MCF 10A (cell line): ENCODE measurements around the gene PTPRCAP. TPM values are rescaled to one million over a fixed set of nuclear protein-coding genes. Genes with fewer than 3 reads are reported as not detected.

Experiments
- BruUV-seq: library from RNA; stranded (reverse); fragments of 400-500 nt; replicated peaks from 2 replicates; lab custom pipeline; 2021; lab: Mats Ljungman, UMichigan
- CTCF ChIA-PET: fragments of 300-600 bp; sonication (Branson Sonifier 250); formaldehyde crosslinking; extraction: SDS; loops from one replicate; lab custom pipeline; 2021; ENCODE audit warnings: antibody characterized with exemption, inconsistent platforms; lab: Yijun Ruan, JAX
- POLR2A ChIA-PET: fragments of 300-600, 350-650 bp; sonication (Branson Sonifier 250); formaldehyde crosslinking; extraction: SDS; loops from one replicate; lab custom pipeline; 2020; ENCODE audit warnings: antibody characterized with exemption, inconsistent platforms; lab: Yijun Ruan, JAX
- DNase-seq: peaks from one replicate; pipeline ENCODE4 v3.0.0-alpha.2; 2018; ENCODE audit not compliant: unreplicated experiment
- H3K27ac Mint-ChIP-seq: one replicate; pipeline ENCODE4 v1.8.0; 2022; ENCODE audit warnings: mild to moderate bottlenecking, low read depth, mixed read lengths; ENCODE audit not compliant: unreplicated experiment
- H3K27me3 Mint-ChIP-seq: one replicate; pipeline ENCODE4 v1.8.0; 2022; ENCODE audit warnings: mixed read lengths; ENCODE audit not compliant: insufficient read depth, unreplicated experiment
- H3K36me3 Mint-ChIP-seq: one replicate; pipeline ENCODE4 v1.8.0; 2022; ENCODE audit warnings: mild to moderate bottlenecking, moderate library complexity, mixed read lengths; ENCODE audit not compliant: insufficient read depth, unreplicated experiment
- H3K4me1 Mint-ChIP-seq: one replicate; pipeline ENCODE4 v1.8.0; 2022; ENCODE audit warnings: mixed read lengths; ENCODE audit not compliant: insufficient read depth, unreplicated experiment
- H3K4me3 Mint-ChIP-seq: one replicate; pipeline ENCODE4 v1.8.0; 2022; ENCODE audit warnings: mild to moderate bottlenecking, moderate library complexity, mixed read lengths; ENCODE audit not compliant: unreplicated experiment
- H3K9me3 Mint-ChIP-seq: one replicate; pipeline ENCODE4 v1.8.0; 2022; ENCODE audit warnings: mixed read lengths; ENCODE audit not compliant: unreplicated experiment
- intact Hi-C: fragments of 100-400 bp; cut with micrococcal nuclease; formaldehyde crosslinking; loops from 2 replicates; pipeline ENCODE4 v1.14.1; 2022
- total RNA-seq: library from RNA; stranded (reverse); gene quantifications from 2 replicates; pipeline ENCODE4 v1.2.3, GENCODE V29; 2022
- TF ChIP-seq, protein P1 (sequence below): fragments of 200-600 bp; IDR thresholded peaks from one replicate; pipeline ENCODE4 v1.8.0; 2022; ENCODE audit warnings: antibody characterized with exemption, mild to moderate bottlenecking; ENCODE audit not compliant: unreplicated experiment

The PTPRCAP gene
- total RNA-seq, 1 experiment from 2014 or later: 0.86 TPM

GRCh38 chr11:67423891-67424613 lies 13.4 kb downstream of the PTPRCAP start:
- Mint-ChIP-seq H3K4me3 (no peak overlapping the region), H3K4me1 (peaks cover 12% of the 10 kb centered on the region), H3K36me3 (peaks cover 9% of the 10 kb centered on the region), H3K27me3 (no peaks in the 10 kb centered on the region), H3K9me3 (no peaks in the 10 kb centered on the region), H3K27ac (no peak overlapping the region)
- no TSS peak for BruUV-seq
- CTCF ChIA-PET: interaction anchor here (0.6 kb wide), 1 partner anchor 19 kb away, joined by 3 read pairs; no protein-coding TSS in a partner anchor
- TF ChIP-seq, protein P1, sequence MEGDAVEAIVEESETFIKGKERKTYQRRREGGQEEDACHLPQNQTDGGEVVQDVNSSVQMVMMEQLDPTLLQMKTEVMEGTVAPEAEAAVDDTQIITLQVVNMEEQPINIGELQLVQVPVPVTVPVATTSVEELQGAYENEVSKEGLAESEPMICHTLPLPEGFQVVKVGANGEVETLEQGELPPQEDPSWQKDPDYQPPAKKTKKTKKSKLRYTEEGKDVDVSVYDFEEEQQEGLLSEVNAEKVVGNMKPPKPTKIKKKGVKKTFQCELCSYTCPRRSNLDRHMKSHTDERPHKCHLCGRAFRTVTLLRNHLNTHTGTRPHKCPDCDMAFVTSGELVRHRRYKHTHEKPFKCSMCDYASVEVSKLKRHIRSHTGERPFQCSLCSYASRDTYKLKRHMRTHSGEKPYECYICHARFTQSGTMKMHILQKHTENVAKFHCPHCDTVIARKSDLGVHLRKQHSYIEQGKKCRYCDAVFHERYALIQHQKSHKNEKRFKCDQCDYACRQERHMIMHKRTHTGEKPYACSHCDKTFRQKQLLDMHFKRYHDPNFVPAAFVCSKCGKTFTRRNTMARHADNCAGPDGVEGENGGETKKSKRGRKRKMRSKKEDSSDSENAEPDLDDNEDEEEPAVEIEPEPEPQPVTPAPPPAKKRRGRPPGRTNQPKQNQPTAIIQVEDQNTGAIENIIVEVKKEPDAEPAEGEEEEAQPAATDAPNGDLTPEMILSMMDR: no peak
- intact Hi-C loops: no loop called here
- no peak for DNase-seq
- POLR2A ChIA-PET: interaction anchor here (1.1 kb wide), 1 partner anchor 41 kb away, joined by 3 read pairs; no protein-coding TSS in a partner anchor

GRCh38 chr11:67423466-67423865 lies 14.0 kb downstream of the PTPRCAP start:
- ChIA-PET CTCF (interaction anchor here (0.6 kb wide), 1 partner anchor 19 kb away, joined by 3 read pairs; no protein-coding TSS in a partner anchor), POLR2A (interaction anchor here (0.6 to 1.2 kb wide), 3 partner anchors 23 to 41 kb away, joined by 3 read pairs; partner anchors contain the start of gene RAD9A)
- no peaks in the 10 kb centered on the region for H3K9me3 Mint-ChIP-seq
- TF ChIP-seq, protein P1: no peak
- no TSS peak for BruUV-seq
- intact Hi-C loops: no loop called here
- no peak for DNase-seq
- no peak overlapping the region for H3K4me3 Mint-ChIP-seq
- H3K36me3 Mint-ChIP-seq: peaks cover 3% of the 10 kb centered on the region
- no peak overlapping the region for H3K27ac Mint-ChIP-seq
- peaks cover 12% of the 10 kb centered on the region for H3K4me1 Mint-ChIP-seq
- no peaks in the 10 kb centered on the region for H3K27me3 Mint-ChIP-seq

- peaks cover 12% of the 10 kb centered on the region for H3K4me1 Mint-ChIP-seq
- TF ChIP-seq, protein P1: no peak
- ChIA-PET POLR2A (interaction anchor here (0.6 to 3.3 kb wide), 4 partner anchors 21 to 60 kb away, joined by 3 to 27 read pairs (median 3); partner anchors contain the start of genes AIP, PPP1CA and RAD9A), CTCF (no interaction called here)
- DNase-seq: peak; percentile 51
- no peaks in the 10 kb centered on the region for H3K9me3 Mint-ChIP-seq
- H3K27ac Mint-ChIP-seq: no peak overlapping the region
- no TSS peak for BruUV-seq
- intact Hi-C loops: no loop called here
- peak overlapping the region; percentile 50 for H3K4me3 Mint-ChIP-seq
- no peaks in the 10 kb centered on the region for H3K36me3 Mint-ChIP-seq
- no peaks in the 10 kb centered on the region for H3K27me3 Mint-ChIP-seq
Observed at GRCh38 chr11:67422891-67423290, 14.6 kb downstream of the PTPRCAP start.

GRCh38 chr11:67421430-67422031 lies 16.0 kb downstream of the PTPRCAP start:
- intact Hi-C loops: no loop called here
- BruUV-seq: no TSS peak
- Mint-ChIP-seq H3K4me1 (peaks cover 15% of the 10 kb centered on the region), H3K27ac (no peak overlapping the region), H3K9me3 (no peaks in the 10 kb centered on the region), H3K27me3 (no peaks in the 10 kb centered on the region), H3K4me3 (peak overlapping the region; percentile 74), H3K36me3 (no peaks in the 10 kb centered on the region)
- TF ChIP-seq, protein P1: no peak
- ChIA-PET CTCF (no interaction called here), POLR2A (interaction anchor here (1.2 to 3.3 kb wide), 9 partner anchors 8 to 162 kb away, joined by 3 to 27 read pairs (median 11); partner anchors contain the start of genes GSTP1, PPP1CA, RAD9A and RPS6KB2)
- DNase-seq: no peak
